Smooth muscle cell of the coronary artery (primary cell): ENCODE data around the gene SLC1A5. TPM values are rescaled to one million over a fixed set of nuclear protein-coding genes. Genes with fewer than 3 reads are reported as not detected.

Experiments used
- total RNA-seq: library from RNA; depleted of rRNA; stranded (reverse); fragments of >200 nt; gene quantifications from 2 replicates; pipeline ENCODE4 v1.2.3, GENCODE V29; 2014; ENCODE audit warnings: low replicate concordance

The SLC1A5 gene
- total RNA-seq: 89.9 and 97.9 TPM in 2 replicates

DNA sequence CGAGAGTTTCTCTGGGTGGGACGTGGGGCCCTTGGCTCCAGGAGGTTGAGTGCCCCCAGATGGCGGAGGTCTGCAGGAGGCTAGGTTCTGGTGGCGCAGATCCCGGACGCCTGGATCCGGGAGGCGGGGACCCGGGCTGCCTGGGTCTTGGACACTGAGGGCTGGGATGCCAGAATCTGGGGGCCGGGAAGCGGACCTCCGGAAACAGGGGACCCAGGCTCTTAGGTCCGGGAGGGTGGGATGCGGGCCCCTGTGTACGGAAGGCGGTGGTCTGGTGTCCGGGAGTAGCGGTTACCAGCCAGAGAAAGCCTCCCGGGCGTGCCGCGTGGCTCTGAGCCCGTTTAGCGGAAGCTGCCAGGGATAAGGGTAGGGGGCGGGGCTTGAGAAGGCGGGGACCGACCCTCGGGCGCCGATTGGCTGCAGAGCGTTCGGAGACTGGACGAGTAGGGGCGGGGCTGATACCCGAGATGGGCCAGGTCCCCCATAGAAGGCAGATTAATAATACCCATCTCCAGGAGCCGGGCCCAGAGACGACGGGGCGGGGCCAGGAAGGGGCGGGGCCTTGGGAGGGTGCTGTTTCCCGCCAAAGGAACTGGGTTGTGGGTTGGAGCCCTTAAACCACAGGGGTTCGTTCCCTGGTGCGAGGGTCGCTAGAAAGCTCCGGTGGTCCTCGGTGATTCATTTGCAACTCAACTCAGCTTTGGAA lies at the start of gene SLC1A5:
Gene SLC1A5 (minus strand): TSS at position 333 of the 706 bp plus-strand sequence. CDS start 629 bp downstream, outside the sequence.

DNA sequence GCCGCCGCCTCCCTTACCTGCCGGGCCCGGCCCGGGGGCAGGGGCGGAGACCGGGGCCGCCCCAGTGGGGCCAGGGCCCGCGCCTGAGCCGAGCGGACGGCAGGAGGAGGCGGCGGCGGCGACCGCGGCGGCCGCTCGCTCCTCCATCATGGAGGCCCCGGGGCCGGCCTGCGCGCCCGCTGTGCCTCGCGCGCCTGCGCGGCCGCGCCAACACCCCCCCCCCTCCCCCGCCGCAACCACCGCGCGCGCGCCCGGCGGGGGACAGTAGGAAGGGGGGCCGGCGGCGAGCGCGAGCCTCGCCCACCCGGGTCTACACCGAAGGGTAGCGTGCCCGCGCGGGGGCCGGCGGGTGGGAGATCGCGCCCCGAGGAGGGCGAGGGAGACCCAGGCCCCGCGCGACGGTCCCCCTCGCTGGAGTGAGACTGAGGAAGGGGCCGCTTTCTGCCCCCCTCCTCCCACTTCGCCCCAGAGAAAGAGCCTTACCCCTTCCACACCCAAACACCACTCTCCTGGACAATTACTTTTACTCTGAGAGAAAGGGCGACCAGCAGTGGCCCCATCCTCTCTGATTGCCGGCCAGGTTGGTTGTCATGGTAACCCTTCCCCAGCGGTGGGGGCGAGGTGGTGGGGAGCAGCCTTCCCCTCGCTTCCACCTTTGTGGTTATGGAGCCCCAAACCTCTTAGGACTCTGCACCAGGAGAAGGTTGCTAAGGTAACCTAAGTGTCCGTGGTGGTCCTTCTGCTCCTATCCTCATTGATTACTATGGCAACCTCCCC lies 41.9 kb downstream of the SLC1A5 start, which contains the start of gene STRN4:
Gene STRN4 (minus strand): TSS at position 170 of the 777 bp plus-strand sequence. CDS start 20 bp downstream, at position 150.

DNA sequence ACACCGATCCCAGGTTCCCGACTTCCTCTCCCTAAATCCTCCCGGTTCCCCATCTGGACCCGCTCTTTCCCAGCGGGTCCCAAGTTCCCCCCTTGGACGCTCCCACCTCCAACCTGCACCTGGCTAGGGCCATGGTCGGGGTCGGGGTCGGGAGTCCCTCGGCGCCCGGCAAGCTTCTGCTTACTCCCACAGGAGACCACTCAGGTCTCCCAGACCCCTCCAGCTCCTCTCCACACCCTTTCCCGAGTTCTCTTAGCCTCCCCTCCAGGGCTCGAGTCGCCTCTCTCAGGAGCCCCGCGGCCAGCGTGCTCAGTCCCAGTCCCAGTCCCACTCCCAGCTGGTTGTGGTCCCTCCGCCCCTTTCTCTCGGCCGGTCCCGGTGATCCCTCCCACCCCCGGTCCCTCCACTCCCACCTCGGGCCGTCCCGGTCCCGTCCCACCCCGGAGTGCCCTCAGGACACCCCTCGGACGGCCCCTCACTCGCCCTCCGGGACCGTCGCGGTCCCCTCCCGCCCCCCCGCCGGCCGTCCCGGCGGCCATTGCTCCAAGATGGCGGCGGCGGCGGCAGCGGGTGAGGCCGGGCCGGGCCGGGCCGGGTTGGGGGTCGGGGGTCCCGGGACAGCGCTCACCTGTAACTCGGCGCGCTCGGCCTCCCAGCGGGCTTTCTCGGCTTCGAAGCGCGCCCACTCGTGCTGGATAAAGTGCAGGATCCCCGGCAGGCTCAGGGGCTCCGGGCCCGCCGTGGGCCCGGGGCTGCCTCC lies 42.7 kb downstream of the SLC1A5 start, which contains the start of gene FKRP:
Gene FKRP (plus strand): TSS at position 537 of the 760 bp plus-strand sequence. CDS start 9,394 bp downstream, outside the sequence.

Other genes starting within 250 kb of the SLC1A5 start
- gene CALM3, start 187.3 kb downstream of the SLC1A5 start, total RNA-seq: 145 and 560 TPM in 2 replicates
- 8.5 and 17.7 TPM in 2 replicates for gene PTGIR, start 163.5 kb downstream of the SLC1A5 start, total RNA-seq
- gene GNG8, start 152.4 kb downstream of the SLC1A5 start, total RNA-seq: not detected in 2 replicates
- gene DACT3, start 127.4 kb downstream of the SLC1A5 start, total RNA-seq: 1.1 and 6.5 TPM in 2 replicates
- 14.5 and 16.5 TPM in 2 replicates for gene PRKD2, start 71.5 kb downstream of the SLC1A5 start, total RNA-seq
- 5.6 and 10.2 TPM in 2 replicates for gene FKRP, start 42.5 kb downstream of the SLC1A5 start, total RNA-seq
- gene STRN4, start 42.1 kb downstream of the SLC1A5 start, total RNA-seq: 60.3 and 74.8 TPM in 2 replicates
- gene AP2S1, start 62.3 kb upstream of the SLC1A5 start, total RNA-seq: 168 and 192 TPM in 2 replicates
- gene ARHGAP35, start 72.4 kb upstream of the SLC1A5 start, total RNA-seq: 26.1 and 29.8 TPM in 2 replicates
- 0.12 and 1.1 TPM in 2 replicates for gene NPAS1, start 231.2 kb upstream of the SLC1A5 start, total RNA-seq